Kidney tubule cell (primary cell): ENCODE results near the gene FAM120B.
"Not testable (repeated sequence)": the region's sequence is repeated elsewhere in the genome, so short reads cannot be mapped to it uniquely, and the experiment has no call there.

ENCODE experiments used
- DNase-seq: peaks from one replicate; pipeline ENCODE4 v3.0.0-alpha.2; 2018; ENCODE audit warnings: low spot score

Gene FAM120B, protein sequence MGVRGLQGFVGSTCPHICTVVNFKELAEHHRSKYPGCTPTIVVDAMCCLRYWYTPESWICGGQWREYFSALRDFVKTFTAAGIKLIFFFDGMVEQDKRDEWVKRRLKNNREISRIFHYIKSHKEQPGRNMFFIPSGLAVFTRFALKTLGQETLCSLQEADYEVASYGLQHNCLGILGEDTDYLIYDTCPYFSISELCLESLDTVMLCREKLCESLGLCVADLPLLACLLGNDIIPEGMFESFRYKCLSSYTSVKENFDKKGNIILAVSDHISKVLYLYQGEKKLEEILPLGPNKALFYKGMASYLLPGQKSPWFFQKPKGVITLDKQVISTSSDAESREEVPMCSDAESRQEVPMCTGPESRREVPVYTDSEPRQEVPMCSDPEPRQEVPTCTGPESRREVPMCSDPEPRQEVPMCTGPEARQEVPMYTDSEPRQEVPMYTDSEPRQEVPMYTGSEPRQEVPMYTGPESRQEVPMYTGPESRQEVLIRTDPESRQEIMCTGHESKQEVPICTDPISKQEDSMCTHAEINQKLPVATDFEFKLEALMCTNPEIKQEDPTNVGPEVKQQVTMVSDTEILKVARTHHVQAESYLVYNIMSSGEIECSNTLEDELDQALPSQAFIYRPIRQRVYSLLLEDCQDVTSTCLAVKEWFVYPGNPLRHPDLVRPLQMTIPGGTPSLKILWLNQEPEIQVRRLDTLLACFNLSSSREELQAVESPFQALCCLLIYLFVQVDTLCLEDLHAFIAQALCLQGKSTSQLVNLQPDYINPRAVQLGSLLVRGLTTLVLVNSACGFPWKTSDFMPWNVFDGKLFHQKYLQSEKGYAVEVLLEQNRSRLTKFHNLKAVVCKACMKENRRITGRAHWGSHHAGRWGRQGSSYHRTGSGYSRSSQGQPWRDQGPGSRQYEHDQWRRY

DNA sequence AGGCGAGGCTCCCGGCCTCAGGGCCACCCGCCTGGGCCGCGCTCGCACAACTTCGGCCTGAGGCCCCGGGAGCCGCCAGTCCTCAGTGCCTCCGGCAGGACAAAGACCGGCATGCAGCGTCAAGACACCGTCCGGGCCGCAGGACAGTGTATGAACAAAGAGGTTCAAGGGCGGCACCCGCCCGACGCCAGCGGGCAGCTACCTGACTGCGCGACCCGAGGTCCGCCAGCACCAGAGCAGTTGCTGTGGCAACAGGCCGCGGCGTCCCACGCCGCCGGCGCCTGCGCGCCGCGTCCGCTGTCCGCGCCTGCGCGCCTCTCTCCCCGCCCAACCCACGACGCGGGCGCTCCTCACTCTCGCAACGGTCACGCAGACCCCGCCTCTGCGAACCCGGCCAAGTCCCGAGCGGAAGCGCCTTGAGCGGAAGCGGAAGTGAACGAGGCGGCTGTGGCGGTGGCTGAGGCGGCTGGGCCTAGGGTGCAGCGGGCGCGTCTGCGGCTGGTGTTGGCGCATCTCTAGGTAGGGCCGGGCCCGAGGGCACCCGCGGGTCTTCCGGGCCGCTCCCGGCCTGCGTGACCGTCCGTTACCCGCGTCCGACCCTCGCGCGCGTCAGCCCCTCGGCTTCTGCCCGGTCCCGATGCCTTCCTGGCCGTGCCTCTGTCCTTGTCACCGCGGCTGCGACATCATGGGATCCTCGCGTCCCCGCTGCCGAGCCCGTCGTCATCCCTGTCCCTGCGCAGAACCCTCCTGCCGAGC lies at the start of gene FAM120B:
Gene FAM120B (plus strand): TSS at position 435 of the 756 bp plus-strand sequence. CDS start 10,633 bp downstream, outside the sequence.
- DNase-seq, result peak; percentile 97

DNA sequence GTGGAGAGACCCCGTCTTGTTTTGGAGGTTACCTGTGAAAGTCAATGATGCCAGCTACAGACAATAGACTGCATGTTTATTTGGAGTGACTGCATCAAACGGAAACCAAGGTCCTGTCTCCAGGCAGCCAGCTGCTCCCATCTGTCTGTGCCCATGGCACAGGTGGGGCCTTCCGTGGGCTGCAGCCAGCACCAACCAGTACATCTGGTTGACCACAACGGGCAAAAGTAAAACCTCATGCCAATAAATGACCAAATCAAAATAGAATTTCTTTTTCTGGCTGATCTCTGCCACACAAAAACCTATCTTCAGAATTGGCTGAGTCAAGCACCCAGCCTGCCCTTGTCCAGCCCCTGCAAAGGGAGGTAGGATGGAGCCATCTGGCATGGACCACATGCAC lies 49.2 kb upstream of the FAM120B start:
- no peak for DNase-seq

DNA sequence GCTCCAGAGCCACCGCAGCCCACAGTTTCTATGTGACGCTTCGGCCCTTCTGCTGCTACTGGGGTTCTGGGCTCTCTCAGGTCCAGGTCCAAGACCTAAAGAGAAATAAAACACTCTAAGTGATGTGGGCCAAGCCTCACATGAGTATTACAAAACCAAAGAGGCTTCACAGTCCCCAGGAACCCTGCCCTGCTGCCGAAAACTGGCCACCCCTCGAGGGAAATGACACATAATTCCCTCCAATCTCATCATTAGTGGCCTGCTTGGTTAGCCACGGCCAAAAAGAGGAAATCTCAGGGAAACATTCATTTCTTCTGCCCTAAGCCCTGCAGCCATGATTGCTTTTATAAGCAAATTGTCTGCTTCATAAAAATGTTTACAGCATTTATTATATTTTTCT lies 48.2 kb upstream of the FAM120B start:
- no peak for DNase-seq

DNA sequence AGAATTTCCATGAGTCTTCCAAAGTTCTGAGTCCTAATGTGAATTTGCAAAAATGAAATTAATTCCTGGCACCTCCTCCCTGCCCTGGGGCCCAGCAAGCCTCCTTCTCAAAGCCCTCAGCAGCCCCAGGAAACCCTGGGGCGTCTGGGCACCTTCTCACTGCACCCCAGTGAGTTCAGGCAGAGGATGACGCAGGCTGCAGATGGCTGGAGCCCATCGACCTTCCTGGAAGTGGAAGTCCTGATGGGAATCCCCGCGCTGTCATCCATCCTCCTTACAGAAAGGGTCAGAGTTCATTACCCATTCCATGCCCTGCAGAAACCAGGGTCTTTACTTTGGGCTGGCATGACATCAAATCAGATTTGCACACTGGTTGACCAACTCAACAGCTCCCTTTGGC lies 47.3 kb upstream of the FAM120B start:
- DNase-seq, result no peak

DNA sequence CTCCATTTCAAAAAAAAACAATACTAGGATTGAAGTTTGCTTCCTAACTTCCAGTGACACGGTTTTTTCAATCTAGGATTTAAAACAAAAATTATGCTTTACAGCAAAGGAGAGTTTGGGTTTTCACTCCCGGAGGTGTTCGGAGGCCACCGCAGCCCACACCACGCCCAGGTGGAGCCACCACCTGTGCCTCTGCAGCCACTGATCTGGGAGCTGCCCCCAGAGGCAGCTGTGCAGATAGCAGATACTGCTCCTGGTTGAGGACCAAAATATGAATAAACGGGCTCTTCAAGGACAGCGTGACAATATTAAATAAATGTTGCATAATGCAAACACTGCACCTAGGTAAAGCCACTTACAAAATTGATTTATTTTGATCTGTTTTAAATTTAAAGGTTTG lies 45.9 kb upstream of the FAM120B start:
- no peak for DNase-seq

DNA sequence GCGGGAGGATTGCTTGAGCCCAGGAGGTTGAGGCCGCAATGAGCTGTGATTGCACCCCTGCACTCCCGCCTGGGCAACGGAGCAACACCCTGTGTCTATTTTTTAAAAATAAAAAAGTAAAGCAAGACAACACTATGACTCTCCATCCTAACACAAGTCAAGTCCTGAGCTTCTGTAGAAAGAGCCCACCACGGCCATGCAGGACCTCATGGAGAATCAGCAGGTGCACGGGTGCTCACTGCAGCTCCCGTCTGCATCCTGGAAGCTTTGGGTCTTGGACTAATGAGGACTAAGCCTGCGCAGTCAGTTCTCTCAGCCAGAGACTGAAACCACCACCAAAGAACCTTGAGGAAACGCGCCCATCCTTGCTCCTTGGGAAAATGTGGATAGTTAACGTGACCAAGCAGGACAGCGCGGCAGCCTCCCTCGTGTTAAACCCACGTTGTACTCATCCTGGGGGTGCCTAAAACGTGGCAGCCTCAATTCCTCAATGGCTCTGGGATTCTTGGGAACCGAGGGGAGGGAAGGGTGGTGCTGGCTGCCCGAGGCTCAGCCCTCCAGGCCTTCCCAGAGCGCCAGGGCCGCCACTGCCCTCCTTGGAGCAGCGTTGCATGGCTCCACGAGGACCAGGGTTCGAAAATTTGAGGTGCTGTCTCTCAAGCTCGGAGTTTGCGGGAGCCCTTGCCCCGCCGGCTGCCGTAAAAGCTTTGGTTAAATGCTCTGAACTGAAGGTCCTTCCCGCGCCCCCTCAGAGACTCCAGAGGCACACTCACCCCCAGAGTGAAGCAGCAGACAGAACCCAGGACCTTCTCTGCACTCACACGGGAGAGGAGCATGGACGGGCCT lies 44.7 kb upstream of the FAM120B start:
- no peak for DNase-seq

DNA sequence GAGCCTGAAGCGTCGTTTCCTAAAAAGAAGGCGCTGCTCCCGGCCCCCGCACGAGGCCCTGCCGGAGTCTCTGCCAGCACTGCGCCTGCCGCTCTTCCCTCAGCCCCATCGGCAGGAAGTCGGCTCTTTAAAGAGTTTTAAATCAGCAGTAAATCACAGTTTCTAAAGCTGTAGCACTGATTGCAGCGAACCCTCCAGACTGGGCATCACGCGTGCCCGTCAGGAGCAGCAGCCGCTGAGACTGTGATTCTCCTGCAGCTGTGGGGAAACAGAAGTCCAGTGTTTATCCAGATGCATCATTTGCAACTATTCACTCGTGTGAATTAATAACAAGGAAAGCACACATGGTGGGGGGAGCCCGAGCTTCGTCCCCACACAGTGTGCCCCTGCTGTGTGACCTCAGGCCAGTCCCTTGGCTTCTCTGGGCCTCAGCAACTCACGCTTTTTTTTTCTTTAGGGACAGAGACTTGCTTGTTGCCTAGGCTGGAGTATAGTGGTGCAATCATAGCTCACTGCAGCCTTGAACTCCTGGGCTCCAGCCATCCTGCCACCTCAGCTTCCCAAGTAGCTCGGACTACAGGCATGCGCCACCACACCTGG lies 44.0 kb upstream of the FAM120B start:
- DNase-seq, result no peak

DNA sequence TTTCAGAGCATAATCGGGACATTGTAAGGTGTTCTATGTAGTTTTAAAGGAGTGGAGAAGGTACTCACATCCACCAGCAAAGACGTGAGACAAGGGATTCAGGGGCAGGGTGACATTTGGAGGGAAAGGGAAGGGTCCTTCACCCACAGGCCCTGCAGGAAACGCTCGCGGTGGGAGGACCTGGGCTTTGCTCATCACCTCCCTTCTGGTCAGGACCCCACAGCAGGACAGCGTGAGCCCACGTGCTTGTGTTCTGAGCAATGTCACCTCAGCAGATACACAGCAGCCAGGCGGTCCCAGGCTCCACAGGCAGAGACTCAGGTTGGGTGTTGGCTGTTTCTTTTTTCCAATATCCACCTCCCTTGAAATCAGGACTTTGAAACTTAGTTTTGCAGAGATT lies 43.1 kb upstream of the FAM120B start:
- DNase-seq, result no peak

DNA sequence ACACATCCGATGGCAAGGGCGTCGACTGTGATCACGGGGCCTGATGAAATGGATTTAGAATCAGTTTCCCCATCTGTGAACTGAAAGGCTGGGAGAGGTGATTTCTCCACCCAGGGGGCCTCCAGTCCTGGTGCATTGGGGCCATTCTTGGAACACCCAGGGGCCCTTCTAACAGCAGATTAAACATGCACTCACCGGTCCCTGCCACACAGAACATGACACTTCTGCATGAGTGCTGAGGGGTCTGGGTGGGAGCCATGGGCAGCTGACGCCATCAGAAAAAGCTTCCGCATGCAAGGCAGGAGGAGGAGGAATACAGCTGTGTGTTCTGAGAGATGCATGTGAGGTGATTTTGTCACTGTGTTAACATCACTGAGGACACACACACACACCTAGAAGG lies 42.5 kb upstream of the FAM120B start:
- no peak for DNase-seq

DNA sequence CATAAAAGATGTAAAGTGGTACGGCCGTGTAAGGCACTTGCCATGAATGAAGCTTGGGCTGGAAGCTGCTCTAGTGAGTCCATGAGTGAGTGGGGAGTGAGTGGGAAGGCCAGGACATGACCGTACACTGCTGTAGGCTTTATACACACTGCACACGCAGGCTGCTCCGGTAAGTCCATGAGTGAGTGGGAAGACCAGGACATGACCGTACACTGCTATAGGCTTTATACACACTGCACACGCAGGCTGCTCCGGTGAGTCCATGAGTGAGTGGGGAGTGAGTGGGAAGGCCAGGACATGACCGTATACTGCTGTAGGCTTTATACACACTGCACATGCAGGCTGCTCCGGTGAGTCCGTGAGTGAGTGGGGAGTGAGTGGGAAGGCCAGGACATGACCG lies 41.9 kb upstream of the FAM120B start:
- not testable (repeated sequence) for DNase-seq

DNA sequence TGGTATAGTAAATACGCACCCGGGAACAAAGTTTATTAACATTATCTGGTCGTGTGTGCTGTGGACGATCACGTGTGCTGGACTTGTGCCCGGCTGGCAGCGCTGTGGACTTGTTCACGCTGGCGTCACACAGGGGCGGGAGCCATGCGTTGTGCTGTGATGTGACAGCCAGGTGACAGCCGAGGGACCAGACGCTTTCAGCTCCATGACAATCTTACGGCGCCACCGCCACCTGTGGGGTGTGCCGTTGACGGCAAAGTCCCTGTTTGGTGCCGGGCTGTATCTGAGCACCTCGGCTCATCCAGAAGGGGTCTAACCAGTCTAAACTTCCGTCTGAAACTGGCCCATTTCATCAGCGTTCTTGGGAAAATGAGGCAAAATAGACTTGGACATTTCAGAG lies 40.9 kb upstream of the FAM120B start:
- DNase-seq, result no peak

DNA sequence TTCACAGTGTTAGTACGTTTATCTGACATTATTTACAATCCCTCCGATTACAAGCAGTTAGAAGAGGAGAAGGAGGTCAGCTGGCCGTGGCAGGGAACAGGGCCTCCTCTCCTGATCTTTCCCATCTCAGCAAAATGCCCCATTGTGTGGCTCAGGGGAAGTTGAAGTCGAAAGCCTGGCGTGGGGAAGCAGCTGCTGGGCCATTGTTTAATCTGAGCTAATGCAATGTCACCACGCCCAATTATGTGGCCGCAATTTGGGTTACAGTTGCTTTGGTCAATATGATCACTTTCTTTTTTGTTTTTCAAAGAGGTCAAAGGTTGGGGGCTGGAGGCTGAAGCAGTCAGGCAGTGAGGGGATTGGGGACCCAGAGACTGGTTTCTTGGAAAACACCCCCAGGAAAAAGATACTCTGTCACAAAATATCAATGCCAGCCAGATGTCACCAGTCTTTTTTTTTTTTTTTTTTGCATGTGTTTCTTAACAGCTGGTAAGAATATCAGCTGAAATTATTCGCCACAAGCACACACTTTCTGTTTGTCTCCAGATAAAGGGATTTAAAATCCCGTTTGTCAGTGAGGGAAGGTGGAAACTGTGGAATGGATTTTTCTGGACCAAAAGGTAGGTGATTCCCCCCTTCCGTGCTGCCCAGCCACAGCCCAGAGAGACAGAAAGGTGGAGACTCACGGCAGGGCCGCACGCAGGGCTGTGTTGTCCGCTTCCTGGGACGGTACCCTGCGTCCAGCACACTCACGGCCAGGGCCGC lies 40.3 kb upstream of the FAM120B start:
- DNase-seq, result no peak

DNA sequence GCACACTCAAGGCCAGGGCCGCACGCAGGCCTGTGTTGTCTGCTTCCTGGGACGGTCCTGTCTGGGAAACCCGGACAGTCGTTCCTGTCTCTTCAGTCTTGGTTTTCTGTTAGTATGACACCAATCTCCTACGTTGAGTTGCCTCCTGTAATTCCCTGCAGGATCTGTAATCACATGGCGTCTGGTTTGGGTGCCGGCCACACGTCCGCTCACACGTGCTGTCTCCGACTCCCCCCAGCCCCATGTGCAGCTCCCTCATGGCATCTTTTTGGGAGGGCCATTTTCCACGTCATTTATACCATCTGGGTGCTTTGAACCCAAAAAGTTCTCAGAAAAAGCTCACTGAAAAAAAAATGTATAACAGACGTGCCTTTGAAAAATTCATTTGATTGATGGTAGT lies 38.9 kb upstream of the FAM120B start:
- no peak for DNase-seq

DNA sequence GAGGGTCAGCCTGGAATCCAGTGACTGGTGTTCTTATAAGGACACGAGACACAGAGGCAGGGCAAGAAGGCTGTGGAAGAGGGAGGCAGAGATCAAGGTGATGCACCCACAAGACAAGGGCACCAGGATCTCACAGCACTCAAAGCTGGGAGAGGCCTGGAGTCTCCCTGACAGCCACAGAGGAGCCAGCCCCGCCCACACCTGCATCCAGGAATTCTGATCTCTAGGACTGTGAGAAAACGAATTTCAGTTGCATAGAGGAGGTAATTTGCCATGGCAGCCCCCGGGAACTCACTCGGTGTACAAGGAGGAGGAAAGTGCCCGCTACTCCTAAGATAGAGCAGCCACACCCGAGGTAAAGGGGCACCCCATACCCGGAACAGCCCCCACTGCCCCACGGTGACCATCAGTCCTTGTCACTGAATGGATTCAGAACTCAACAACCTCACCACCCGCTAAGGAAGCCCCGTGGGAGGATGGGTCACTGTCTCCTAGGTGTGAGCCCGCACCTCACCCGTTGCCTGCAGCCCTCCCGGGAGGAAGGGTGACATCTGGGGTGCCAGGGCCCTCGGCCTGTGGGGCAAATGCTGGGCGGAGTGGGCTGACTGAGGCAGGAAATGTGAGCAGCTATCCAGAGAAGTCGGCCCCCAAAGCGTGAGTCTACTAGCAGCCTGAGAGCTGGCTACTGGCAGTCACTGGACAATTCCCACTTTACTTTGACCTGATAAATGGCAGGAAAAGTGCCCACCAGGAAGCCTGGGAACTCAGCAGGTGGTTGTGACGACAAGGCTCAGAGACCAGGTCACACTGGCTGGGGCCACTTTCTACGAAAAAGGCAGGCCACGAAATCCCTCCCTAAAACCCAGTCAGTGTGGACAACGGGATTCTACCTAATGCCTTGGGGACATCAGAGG lies 38.1 kb upstream of the FAM120B start:
- no peak for DNase-seq

DNA sequence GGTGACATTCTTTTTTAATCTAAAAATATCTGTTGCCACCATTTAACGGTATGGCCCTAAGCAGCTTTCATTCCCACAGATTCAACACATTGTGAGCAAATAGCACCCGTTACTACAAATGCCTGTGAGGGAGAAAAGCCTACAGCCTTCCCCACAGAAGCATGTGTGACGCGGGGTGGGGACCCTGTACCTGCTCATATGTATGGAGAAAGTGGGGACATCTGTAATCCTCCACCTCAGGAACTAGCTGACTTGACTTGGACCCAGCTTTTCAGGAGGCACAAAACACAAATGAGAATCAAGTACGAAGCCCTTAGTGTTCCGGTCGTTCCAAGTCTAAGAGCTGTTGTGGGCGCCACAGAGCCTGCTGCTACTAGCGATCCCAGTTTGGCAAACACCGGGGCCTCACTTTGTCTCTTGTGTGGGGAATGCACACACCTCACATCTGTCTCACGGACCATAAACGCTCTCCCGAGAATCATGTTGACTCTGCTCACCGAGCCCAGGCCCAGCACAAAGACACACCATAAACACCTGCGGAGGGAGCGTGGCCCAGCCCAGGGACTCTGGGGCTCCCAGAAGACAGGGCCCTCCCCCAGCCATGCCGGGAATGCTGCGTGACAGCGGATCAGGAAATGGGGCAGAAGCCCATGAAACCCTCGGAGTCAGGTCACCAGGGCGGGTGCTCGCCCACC lies 37.3 kb upstream of the FAM120B start:
- DNase-seq, result no peak

DNA sequence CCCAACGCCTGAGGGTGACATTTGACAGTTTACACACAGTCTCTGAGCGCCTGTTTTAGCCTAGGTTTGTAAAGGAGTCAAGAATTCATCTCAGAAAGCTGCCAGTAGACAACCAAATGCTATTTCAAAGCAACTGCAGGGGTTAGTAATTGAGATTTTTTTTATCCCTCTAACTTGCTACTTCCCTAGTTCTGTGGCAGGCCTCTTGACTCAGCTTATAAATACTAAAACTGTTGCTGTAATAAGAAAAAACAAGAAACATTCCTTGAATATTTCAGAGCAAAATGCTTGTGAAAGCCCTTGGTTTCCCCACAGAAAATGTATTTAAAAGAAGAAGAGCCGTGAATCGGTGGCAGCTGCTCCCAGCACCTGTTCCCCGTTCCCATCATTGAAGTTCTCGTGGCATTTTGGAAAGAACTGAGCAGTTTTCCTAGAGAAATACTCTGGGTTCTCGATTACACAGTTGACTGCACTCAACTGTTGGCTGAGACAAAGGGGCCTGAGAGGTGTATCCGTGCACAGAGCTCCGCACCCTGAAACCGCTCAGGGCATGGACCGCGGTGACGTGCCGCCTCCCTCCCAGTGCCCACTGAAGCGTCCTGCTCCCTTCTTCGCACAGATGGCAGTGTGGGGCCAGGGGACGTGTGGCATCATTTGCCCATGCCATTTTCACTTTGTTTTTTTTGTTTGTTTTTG lies 36.6 kb upstream of the FAM120B start:
- DNase-seq, result peak; percentile 33

DNA sequence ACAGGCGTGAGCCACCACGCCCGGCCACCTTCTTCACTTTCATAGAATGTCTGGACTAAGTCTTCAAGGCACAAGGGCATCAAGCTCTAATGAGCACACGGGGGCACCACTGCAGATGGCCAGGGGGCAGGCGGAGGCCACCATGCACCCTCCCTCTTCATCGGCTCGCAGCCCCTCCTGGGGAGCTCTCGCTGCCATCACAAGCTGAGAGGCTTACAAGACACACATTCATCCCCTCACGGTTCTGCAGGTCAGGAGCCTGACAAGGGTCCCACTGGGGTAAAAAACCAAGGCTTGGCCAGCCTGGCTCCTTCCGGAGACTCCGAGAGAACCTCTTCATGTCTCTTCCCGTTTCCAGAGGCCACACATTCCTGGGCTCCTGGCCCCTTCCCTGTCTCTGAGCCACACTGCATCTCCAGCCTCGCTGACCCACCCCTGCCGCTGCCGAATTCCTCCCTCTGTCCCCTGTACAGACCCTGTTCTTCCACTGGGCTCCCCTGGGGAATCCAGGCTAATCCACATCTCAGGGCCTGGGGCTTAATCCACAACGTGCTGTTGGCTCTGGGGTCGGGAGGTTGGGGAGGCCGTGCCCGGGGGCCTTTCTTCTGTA lies 35.5 kb upstream of the FAM120B start:
- DNase-seq, result no peak
